Measurements from ENCODE around the gene TRIM39. TPM values are rescaled to one million over a fixed set of nuclear protein-coding genes. Genes with fewer than 3 reads are reported as not detected.

The TRIM39 gene
- total RNA-seq, 6 experiments from 2014 or later = 3.3 to 7.5 (median 5.7) TPM

- peak overlapping the region in 2 of 3 donors; percentile 69 to 98 for H3K4me3 ChIP-seq
- intact Hi-C loops (cut with DNase I) = no loop called here
- no peaks in the 10 kb centered on the region for H3K9me3 ChIP-seq
- DNase-seq (no peak), ATAC-seq (no peak)
- H3K36me3 ChIP-seq = peaks cover 0 to 7% (median 3%) of the 10 kb centered on the region in 4 donors
- H3K27me3 ChIP-seq = no peaks in the 10 kb centered on the region
- peaks cover 0 to 4% (median 0%) of the 10 kb centered on the region in 4 donors for H3K4me1 ChIP-seq
- 50% methylated on average over 4 of the region's 4 CpGs for WGBS (ENCODE audit: insufficient coverage, low coverage, low lambda C conversion rate, missing lambda C conversion rate)
- TF ChIP-seq CTCF (IDR thresholded peaks at IDR 0.05) (no peak), POLR2A (IDR thresholded peaks at IDR 0.05) (no peak)
- H3K27ac ChIP-seq = no peak overlapping the region
Observed at GRCh38 chr6:30345852-30346251, 19.1 kb downstream of the TRIM39 start.

GRCh38 chr6:30348957-30349356 is 22.2 kb downstream of the TRIM39 start:
- ATAC-seq (no peak), DNase-seq (no peak)
- Histone ChIP-seq H3K4me1 (peaks cover 0 to 4% (median 0%) of the 10 kb centered on the region in 4 donors), H3K4me3 (no peak overlapping the region), H3K27me3 (no peaks in the 10 kb centered on the region), H3K9me3 (no peaks in the 10 kb centered on the region), H3K27ac (no peak overlapping the region), H3K36me3 (no peaks in the 10 kb centered on the region)
- 53% methylated on average over 3 of the region's 3 CpGs for WGBS (ENCODE audit: insufficient coverage, low coverage, low lambda C conversion rate, missing lambda C conversion rate)
- no peak for TF ChIP-seq CTCF (IDR thresholded peaks at IDR 0.05)
- no peak for TF ChIP-seq POLR2A (IDR thresholded peaks at IDR 0.05)
- intact Hi-C loops (cut with DNase I) = no loop called here

GRCh38 chr6:30349421-30350177 is 22.9 kb downstream of the TRIM39 start:
- ATAC-seq (no peak), DNase-seq (no peak)
- intact Hi-C loops (cut with DNase I) = no loop called here
- H3K36me3 ChIP-seq = no peaks in the 10 kb centered on the region
- no peaks in the 10 kb centered on the region for H3K9me3 ChIP-seq
- no peak for TF ChIP-seq CTCF (IDR thresholded peaks at IDR 0.05)
- TF ChIP-seq POLR2A (IDR thresholded peaks at IDR 0.05) = no peak
- H3K27me3 ChIP-seq = no peaks in the 10 kb centered on the region
- no peak overlapping the region for H3K27ac ChIP-seq
- 55% methylated on average over 3 of the region's 3 CpGs for WGBS (ENCODE audit: insufficient coverage, low coverage, low lambda C conversion rate, missing lambda C conversion rate)
- H3K4me3 ChIP-seq = no peak overlapping the region
- peaks cover 0 to 4% (median 0%) of the 10 kb centered on the region in 4 donors for H3K4me1 ChIP-seq

GRCh38 chr6:30350524-30350923 is 23.8 kb downstream of the TRIM39 start:
- 32% methylated on average over 1 of the region's 1 CpG for WGBS (ENCODE audit: insufficient coverage, low coverage, low lambda C conversion rate, missing lambda C conversion rate)
- TF ChIP-seq CTCF (IDR thresholded peaks at IDR 0.05) (no peak), POLR2A (IDR thresholded peaks at IDR 0.05) (no peak)
- Histone ChIP-seq H3K4me3 (no peak overlapping the region), H3K36me3 (no peaks in the 10 kb centered on the region), H3K27me3 (no peaks in the 10 kb centered on the region), H3K27ac (no peak overlapping the region), H3K4me1 (peaks cover 0 to 4% (median 0%) of the 10 kb centered on the region in 4 donors), H3K9me3 (no peaks in the 10 kb centered on the region)
- intact Hi-C loops (cut with DNase I) = no loop called here
- ATAC-seq = no peak
- DNase-seq = no peak
